ENCODE data around the gene C1orf115.

DNA sequence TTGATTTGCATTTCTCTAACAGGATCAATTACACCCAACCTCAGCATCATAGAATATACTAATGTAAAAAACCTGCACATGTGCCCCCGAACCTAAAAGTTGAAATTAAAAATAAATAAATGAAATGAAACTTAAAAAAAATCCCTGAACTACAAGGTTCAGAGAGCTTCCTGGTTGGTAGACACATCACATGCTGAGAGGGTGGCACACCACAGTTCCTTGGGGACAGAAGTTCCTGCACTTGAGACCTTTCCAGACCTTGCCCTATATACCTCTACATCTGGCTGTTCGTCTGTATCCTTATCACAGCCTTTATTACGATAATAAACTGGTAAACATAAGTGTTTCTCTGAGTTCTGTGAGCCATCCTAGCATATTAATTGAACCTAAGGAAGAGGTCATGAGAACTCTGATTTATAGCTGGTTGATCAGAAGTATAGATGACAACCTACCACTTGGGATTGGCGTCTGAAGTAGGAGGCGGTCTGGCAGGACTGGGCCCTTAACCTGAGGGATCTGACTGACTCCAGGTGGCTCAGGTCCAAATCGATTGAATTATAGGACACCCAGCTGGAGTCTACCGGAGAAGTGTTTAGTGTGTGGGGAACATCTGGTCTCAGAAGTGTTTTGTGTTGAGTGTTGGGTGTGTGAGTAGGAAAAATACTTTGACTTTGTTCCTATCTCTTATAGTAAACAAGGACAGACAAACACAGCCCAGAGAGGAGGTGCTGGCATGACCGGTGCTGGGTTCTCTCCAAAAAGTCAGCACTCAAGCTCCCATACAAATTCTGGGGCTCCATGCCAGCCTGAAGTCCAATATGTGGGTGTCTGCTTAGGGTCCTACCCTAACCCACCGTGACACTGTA is 19.0 kb downstream of the C1orf115 start:
- TF ChIP-seq EP300 (IDR thresholded peaks at IDR 0.05) (no peak), POLR2A (IDR thresholded peaks at IDR 0.05) (no peak), CTCF (IDR thresholded peaks at IDR 0.05) (no peak)

All from sigmoid colon (tissue), 4 donors.